ENCODE data around the gene KCNT1.

KCNT1 gene

GRCh38 chr9:135747311-135747710, 45.3 kb downstream of the KCNT1 start:
- TF ChIP-seq CTCF (IDR thresholded peaks at IDR 0.05; ENCODE audit: extremely low read depth, insufficient read depth, missing control alignments): no peak
- DNase-seq (ENCODE audit: low spot score): no peak
- in situ Hi-C loops (cut with MboI; ENCODE audit: low pct_unique_long_range_greater_than_20kb, low sequenced_read_pairs, unreplicated experiment): no loop called here

- in situ Hi-C loops (cut with MboI; ENCODE audit: low pct_unique_long_range_greater_than_20kb, low sequenced_read_pairs, unreplicated experiment): no loop called here
Observed at GRCh38 chr9:135748676-135749075, 46.7 kb downstream of the KCNT1 start.

GRCh38 chr9:135749171-135750045, 47.4 kb downstream of the KCNT1 start:
- in situ Hi-C loops (cut with MboI; ENCODE audit: low pct_unique_long_range_greater_than_20kb, low sequenced_read_pairs, unreplicated experiment): no loop called here
- no peak for TF ChIP-seq CTCF (IDR thresholded peaks at IDR 0.05; ENCODE audit: extremely low read depth, insufficient read depth, missing control alignments)
- DNase-seq (ENCODE audit: low spot score): no peak

More at GRCh38 chr9:135748676-135749075, 46.7 kb downstream of the KCNT1 start:
- no peak for DNase-seq (ENCODE audit: low spot score)
- TF ChIP-seq CTCF (IDR thresholded peaks at IDR 0.05; ENCODE audit: extremely low read depth, insufficient read depth, missing control alignments): no peak

GRCh38 chr9:135750786-135751185, 48.8 kb downstream of the KCNT1 start:
- no peak for DNase-seq (ENCODE audit: low spot score)
- in situ Hi-C loops (cut with MboI; ENCODE audit: low pct_unique_long_range_greater_than_20kb, low sequenced_read_pairs, unreplicated experiment): no loop called here
- no peak for TF ChIP-seq CTCF (IDR thresholded peaks at IDR 0.05; ENCODE audit: extremely low read depth, insufficient read depth, missing control alignments)

- no peak for DNase-seq (ENCODE audit: low spot score)
- in situ Hi-C loops (cut with MboI; ENCODE audit: low pct_unique_long_range_greater_than_20kb, low sequenced_read_pairs, unreplicated experiment): no loop called here
- TF ChIP-seq CTCF (IDR thresholded peaks at IDR 0.05; ENCODE audit: extremely low read depth, insufficient read depth, missing control alignments): no peak
Observed at GRCh38 chr9:135751501-135751900, 49.5 kb downstream of the KCNT1 start.

- in situ Hi-C loops (cut with MboI; ENCODE audit: low pct_unique_long_range_greater_than_20kb, low sequenced_read_pairs, unreplicated experiment): no loop called here
- no peak for DNase-seq (ENCODE audit: low spot score)
- TF ChIP-seq CTCF (IDR thresholded peaks at IDR 0.05; ENCODE audit: extremely low read depth, insufficient read depth, missing control alignments): no peak
Observed at GRCh38 chr9:135752281-135753204, 50.6 kb downstream of the KCNT1 start.

Measured in GM13977 (cell line).